GM13977 (cell line): ENCODE measurements around the gene KDF1.

Source experiments
- DNase-seq: peaks from one replicate; pipeline ENCODE4 v3.0.0; 2012; ENCODE audit warnings: low spot score
- in situ Hi-C: fragments of 300-500 bp; cut with MboI; formaldehyde crosslinking; loops from one replicate; pipeline ENCODE4 v1.12.0; 2022; ENCODE audit warnings: low sequenced_read_pairs, low pct_unique_long_range_greater_than_20kb, mixed read lengths, inconsistent platforms; ENCODE audit not compliant: unreplicated experiment
- TF ChIP-seq, protein P1 (sequence below): IDR thresholded peaks from 2 replicates; pipeline ENCODE4 v1.5.1; 2012; ENCODE audit warnings: mild to moderate bottlenecking, control low read depth; ENCODE audit not compliant: insufficient read depth; ENCODE audit errors: extremely low read depth, missing control alignments

Gene KDF1

DNA sequence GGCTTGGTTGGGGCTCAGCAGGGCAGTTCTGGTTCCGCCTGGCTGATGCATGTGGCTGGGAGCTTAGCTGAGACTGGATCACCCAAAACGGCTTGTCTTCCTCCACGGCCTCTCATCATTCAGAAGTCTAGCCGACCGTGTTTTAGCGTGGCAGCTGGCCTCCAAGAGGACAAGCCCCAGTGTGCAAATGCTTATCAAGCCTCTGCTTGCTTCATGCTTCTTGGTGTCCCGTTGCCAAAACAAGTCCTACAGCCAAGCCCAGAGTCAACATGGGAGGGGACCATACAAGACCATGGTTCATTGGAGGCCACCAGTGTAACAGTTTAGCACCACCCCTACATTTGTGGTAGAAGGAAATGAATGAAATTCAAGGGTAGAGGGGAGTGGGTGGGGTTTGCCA, 10.5 kb upstream of the KDF1 start:
- TF ChIP-seq, protein P1, sequence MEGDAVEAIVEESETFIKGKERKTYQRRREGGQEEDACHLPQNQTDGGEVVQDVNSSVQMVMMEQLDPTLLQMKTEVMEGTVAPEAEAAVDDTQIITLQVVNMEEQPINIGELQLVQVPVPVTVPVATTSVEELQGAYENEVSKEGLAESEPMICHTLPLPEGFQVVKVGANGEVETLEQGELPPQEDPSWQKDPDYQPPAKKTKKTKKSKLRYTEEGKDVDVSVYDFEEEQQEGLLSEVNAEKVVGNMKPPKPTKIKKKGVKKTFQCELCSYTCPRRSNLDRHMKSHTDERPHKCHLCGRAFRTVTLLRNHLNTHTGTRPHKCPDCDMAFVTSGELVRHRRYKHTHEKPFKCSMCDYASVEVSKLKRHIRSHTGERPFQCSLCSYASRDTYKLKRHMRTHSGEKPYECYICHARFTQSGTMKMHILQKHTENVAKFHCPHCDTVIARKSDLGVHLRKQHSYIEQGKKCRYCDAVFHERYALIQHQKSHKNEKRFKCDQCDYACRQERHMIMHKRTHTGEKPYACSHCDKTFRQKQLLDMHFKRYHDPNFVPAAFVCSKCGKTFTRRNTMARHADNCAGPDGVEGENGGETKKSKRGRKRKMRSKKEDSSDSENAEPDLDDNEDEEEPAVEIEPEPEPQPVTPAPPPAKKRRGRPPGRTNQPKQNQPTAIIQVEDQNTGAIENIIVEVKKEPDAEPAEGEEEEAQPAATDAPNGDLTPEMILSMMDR = no peak
- no peak for DNase-seq
- in situ Hi-C loops = no loop called here

DNA sequence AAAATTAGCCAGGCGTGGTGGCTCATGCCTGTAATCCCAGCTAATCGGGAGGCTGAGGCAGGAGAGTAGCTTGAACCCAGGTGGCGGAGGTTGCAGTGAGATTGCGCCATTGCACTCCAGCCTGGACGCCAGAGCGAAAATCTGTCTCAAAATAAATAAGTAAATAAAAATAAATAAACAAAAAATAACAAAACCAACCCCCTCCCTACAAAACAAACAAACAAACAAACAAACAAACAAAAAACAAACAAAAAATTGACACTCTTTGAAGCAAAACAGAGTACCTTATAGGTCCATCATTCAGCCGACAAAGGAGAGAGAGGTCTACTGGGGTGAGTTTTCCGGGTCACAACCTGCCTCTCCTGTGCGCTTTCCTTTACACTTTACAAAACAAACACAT, 5.4 kb upstream of the KDF1 start:
- in situ Hi-C loops = no loop called here
- DNase-seq = no peak
- TF ChIP-seq, protein P1 = no peak

DNA sequence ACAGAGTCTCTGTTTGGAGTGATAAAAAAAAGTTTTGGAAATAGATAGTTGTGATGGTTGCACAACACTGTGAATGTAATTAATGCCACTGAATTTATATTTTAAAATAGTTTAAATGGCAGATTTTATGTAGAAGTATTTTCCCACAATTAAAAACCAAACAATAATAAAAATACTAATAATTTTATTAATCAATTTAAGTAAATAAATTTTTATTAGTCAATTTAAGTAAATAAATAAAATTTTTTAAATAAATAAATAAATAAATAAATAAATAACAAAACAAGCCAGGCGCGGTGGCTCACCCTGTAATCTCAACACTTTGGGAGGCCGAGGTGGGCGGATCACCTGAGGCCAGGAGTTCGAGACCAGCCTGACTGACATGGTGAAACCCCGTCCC, 4.9 kb upstream of the KDF1 start:
- in situ Hi-C loops = no loop called here
- no peak for DNase-seq
- TF ChIP-seq, protein P1 = no peak

DNA sequence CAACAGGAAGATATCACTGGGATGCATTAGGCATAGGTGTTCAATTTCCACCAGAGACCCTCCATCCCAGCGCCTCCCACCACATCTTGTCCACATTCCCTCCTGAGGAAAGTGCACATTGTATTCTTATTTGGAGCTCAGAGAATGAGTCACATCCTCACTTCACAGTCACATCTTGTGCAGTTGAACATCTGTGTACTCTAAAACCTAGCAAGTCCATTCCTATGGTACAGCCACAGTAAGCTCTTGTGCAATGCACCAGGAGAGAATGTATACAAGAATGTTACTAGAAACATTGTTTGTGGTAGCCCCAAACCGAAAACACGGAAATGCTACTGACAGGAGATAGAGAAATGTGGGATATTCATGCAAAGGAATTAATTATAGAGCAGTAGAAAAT, 1.6 kb upstream of the KDF1 start:
- in situ Hi-C loops = no loop called here
- TF ChIP-seq, protein P1 = no peak
- no peak for DNase-seq

DNA sequence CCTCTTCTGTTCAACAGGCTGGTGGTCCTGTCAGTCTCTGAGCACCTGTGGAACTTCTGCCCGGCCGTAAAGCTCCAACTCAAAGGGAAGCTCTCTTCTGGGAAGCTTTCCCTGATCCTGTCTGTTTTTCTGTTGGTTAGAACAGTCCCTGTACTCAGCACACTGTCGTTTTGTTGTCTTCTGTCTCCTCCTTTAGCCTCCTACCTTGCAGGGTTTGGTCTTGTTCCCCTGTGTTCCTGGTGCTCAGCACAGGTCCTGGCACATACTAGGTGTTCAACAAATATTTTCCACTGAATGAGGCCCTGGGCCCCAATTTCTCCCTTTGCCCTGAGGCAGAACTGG, 328 bp upstream of the KDF1 start:
- in situ Hi-C loops = no loop called here
- no peak for DNase-seq
- TF ChIP-seq, protein P1 = no peak

DNA sequence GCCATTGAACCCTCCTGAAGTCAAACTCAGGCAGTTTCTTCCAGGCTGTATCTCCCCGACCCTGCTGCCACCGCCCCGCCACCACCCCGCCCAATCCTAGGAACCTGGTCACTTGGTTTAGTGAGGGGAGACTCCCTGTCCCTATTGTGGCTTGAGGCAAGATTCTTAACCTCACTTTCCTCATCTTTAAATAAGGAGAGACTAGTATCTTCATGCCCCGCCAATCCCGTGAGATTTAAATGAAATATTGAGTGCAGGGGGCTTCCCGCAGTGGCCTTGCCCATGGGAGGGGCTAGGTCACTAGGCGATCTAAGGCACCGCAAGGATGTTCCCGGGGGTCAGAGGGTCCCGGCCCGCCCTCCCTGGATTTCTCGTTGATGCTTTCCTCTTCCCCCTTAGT, 998 bp downstream of the KDF1 start:
- in situ Hi-C loops = no loop called here
- no peak for DNase-seq
- TF ChIP-seq, protein P1 = no peak

DNA sequence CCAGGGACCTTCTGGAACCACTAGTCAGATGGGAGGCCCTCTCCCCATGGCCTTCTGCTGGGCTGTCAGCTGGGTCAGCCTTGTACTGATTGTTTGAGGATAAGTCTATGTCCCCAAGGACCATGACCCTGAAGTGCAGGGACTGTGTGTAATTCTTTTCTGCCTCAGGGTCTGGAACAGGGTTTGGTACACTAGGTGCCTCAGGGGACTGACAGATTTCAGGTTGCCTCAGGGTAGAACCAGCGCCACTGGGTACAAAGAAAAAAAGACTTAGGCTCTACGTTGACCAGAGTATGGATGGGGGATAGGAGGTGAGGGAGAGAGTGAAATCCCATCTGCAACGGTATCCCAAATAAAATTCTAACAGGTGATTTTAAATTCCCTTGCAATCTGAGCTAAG, 3.0 kb downstream of the KDF1 start:
- DNase-seq = no peak
- TF ChIP-seq, protein P1 = no peak
- in situ Hi-C loops = no loop called here
